GM18505 (cell line): Measurements from ENCODE around the gene RRP1B.
"Not testable (repeated sequence)": the region's sequence is repeated elsewhere in the genome, so short reads cannot be mapped to it uniquely, and the experiment has no call there.

Source experiments
- ATAC-seq: cut with Tn5 transposase; IDR thresholded peaks from one replicate; pipeline ENCODE4 v1.9.1; 2021; ENCODE audit not compliant: unreplicated experiment
- POLR2A ChIP-seq: IDR thresholded peaks from 4 replicates; pipeline ENCODE4 v1.6.1; 2011; ENCODE audit warnings: borderline replicate concordance; ENCODE audit not compliant: insufficient read depth, insufficient read length; ENCODE audit errors: extremely low read depth

RRP1B gene

GRCh38 chr21:43691086-43691795, 31.9 kb downstream of the RRP1B start:
- no peak for ATAC-seq
- TF ChIP-seq POLR2A: no peak

- ATAC-seq: no peak
- TF ChIP-seq POLR2A: no peak
These were observed 32.4 kb downstream of the RRP1B start for GRCh38 chr21:43691801-43692200.

- TF ChIP-seq POLR2A: no peak
- ATAC-seq: no peak
These were observed 33.6 kb downstream of the RRP1B start for GRCh38 chr21:43692949-43693348.

- no peak for ATAC-seq
- no peak for TF ChIP-seq POLR2A
These were observed 34.6 kb downstream of the RRP1B start for GRCh38 chr21:43693981-43694380.

GRCh38 chr21:43694437-43695079, 35.2 kb downstream of the RRP1B start:
- ATAC-seq: no peak
- no peak for TF ChIP-seq POLR2A

GRCh38 chr21:43696214-43696613, 36.9 kb downstream of the RRP1B start:
- no peak for TF ChIP-seq POLR2A
- no peak for ATAC-seq

GRCh38 chr21:43697758-43698643, 38.6 kb downstream of the RRP1B start:
- ATAC-seq: no peak
- no peak for TF ChIP-seq POLR2A

- not testable (repeated sequence) for ATAC-seq
These were observed 40.1 kb downstream of the RRP1B start for GRCh38 chr21:43699492-43699777.

GRCh38 chr21:43699933-43700599, 40.7 kb downstream of the RRP1B start:
- TF ChIP-seq POLR2A: no peak
- no peak for ATAC-seq

GRCh38 chr21:43701936-43702784, 42.8 kb downstream of the RRP1B start:
- no peak for ATAC-seq
- no peak for TF ChIP-seq POLR2A

- TF ChIP-seq POLR2A: no peak
- no peak for ATAC-seq
These were observed 43.4 kb downstream of the RRP1B start for GRCh38 chr21:43702785-43703034.

GRCh38 chr21:43703035-43703880, 43.9 kb downstream of the RRP1B start:
- no peak for TF ChIP-seq POLR2A
- ATAC-seq: no peak
